ENCODE measurements around the gene NOXRED1. TPM values are rescaled to one million over a fixed set of nuclear protein-coding genes. Genes with fewer than 3 reads are reported as not detected.

The NOXRED1 gene
- total RNA-seq, 1 experiment from 2014 or later = not detected

- H3K9me3 ChIP-seq (replicated peaks) = no peaks in the 10 kb centered on the region
- H3K4me3 ChIP-seq = no peak overlapping the region
- DNase-seq (ENCODE audit: low read depth in 1 of 2, low spot score in 2 of 2) = no peak
- H3K27ac ChIP-seq = no peak overlapping the region
- H3K27me3 ChIP-seq (replicated peaks) = no peaks in the 10 kb centered on the region
- H3K4me1 ChIP-seq (replicated peaks) = no peaks in the 10 kb centered on the region
- H3K36me3 ChIP-seq = no peaks in the 10 kb centered on the region
These were observed 75.6 kb downstream of the NOXRED1 start for GRCh38 chr14:77347751-77348150.

DNA sequence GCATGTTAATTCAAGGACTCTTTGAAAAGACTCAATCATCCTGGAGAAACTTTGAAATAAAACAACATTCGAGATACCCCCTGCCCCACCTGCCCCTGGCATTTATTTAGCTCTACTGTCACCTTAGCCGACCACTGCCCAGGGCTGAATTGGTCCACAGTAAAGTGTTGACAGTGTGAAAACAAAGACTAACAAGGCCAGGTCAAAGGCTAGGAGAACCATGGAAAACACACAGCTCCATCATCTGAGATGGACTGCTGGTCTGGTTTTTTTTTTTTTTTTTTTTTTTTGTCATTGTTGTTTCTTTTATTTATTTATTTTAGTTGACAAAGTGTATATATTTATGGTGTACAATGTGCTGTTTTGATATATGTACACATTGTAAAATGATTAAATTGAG, 76.8 kb downstream of the NOXRED1 start:
- H3K27me3 ChIP-seq (replicated peaks) = no peaks in the 10 kb centered on the region
- H3K27ac ChIP-seq = no peak overlapping the region
- H3K9me3 ChIP-seq (replicated peaks) = no peaks in the 10 kb centered on the region
- H3K36me3 ChIP-seq = no peaks in the 10 kb centered on the region
- no peak for DNase-seq (ENCODE audit: low read depth in 1 of 2, low spot score in 2 of 2)
- no peak overlapping the region for H3K4me3 ChIP-seq
- H3K4me1 ChIP-seq (replicated peaks) = no peaks in the 10 kb centered on the region

DNA sequence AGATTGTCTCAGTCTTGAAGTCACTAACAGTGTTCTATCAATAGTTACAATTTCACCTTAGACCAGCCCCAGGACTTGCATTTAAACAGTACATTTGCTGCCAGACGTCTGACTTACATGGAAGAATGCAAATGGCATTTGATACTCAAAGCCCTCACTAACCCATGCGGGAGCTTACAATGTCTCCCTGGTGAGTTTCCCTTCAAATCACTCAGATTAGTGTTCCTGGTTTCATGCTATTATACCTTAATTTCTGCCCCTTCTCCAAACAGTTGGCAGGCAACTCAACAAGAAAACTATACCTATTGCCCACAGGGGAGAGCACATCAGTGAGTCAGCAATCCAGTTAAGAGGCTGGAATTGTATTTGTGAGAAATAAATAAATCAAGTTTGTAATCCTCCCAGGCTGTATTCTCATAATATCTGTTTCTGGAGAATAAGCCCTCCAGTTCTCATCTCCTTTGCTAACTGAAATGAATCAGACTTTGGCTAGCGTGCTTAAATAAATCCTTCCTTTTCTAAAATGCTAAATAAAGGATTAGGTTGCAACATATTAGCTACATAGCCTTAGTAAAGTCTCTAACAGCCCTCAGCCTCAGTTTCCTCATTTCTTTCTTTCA, 78.8 kb downstream of the NOXRED1 start:
- Histone ChIP-seq H3K4me3 (no peak overlapping the region), H3K27ac (no peak overlapping the region), H3K36me3 (no peaks in the 10 kb centered on the region), H3K9me3 (replicated peaks) (no peaks in the 10 kb centered on the region), H3K4me1 (replicated peaks) (no peaks in the 10 kb centered on the region), H3K27me3 (replicated peaks) (no peaks in the 10 kb centered on the region)
- no peak for DNase-seq (ENCODE audit: low read depth in 1 of 2, low spot score in 2 of 2)

Other genes starting within 250 kb of the NOXRED1 start
- 0.66 TPM in 1 of 2 replicates, not detected in the other for gene TMEM63C, start 241.7 kb downstream of the NOXRED1 start, total RNA-seq (2014; rRNA removed; shearing (Covaris generic))
- not detected in 2 replicates for gene NGB, start 152.3 kb downstream of the NOXRED1 start, total RNA-seq (2014; rRNA removed; shearing (Covaris generic))
- 7.1 and 7.7 TPM in 2 replicates for gene POMT2, start 102.6 kb downstream of the NOXRED1 start, total RNA-seq (2014; rRNA removed; shearing (Covaris generic))
- 11.1 and 18.6 TPM in 2 replicates for gene GSTZ1, start 102.5 kb downstream of the NOXRED1 start, total RNA-seq (2014; rRNA removed; shearing (Covaris generic))
- gene TMED8, start 46.4 kb downstream of the NOXRED1 start, total RNA-seq (2014; rRNA removed; shearing (Covaris generic)) = 6.4 and 7.6 TPM in 2 replicates
- 0.19 and 0.82 TPM in 2 replicates for gene SAMD15, start 46.1 kb downstream of the NOXRED1 start, total RNA-seq (2014; rRNA removed; shearing (Covaris generic))
- gene VIPAS39, start 34.1 kb upstream of the NOXRED1 start, total RNA-seq (2014; rRNA removed; shearing (Covaris generic)) = 12.7 and 14.3 TPM in 2 replicates
- gene AHSA1, start 34.6 kb upstream of the NOXRED1 start, total RNA-seq (2014; rRNA removed; shearing (Covaris generic)) = 145 and 177 TPM in 2 replicates
- not detected in 2 replicates for gene ISM2, start 75.3 kb upstream of the NOXRED1 start, total RNA-seq (2014; rRNA removed; shearing (Covaris generic))
- gene SPTLC2, start 193.1 kb upstream of the NOXRED1 start, total RNA-seq (2014; rRNA removed; shearing (Covaris generic)) = 16.4 and 22.1 TPM in 2 replicates